Right lobe of liver (tissue), 6 donors: ENCODE data around the gene ACVRL1. TPM values are rescaled to one million over a fixed set of nuclear protein-coding genes. Genes with fewer than 3 reads are reported as not detected.

Experiments
- ATAC-seq, 4 donors: fragments of 200-7000 bp; cut with Tn5 transposase; one replicate each; pipeline ENCODE4 v1.9.1; 2020; ENCODE audit warnings: mild to moderate bottlenecking in 4 of 4, moderate library complexity in 4 of 4
- DNase-seq, 3 donors: peaks; one replicate each; pipeline ENCODE4 v3.0.0-alpha.2; 2020
- H3K27ac ChIP-seq, 3 donors: fragments of 200-600 bp; one replicate each; pipeline ENCODE4 v1.8.0; 2022
- H3K27me3 ChIP-seq, 2 donors: fragments of 200-600 bp; one replicate each; pipeline ENCODE4 v1.8.0; 2022
- H3K36me3 ChIP-seq, 4 donors: fragments of 200-600 bp; sonication (generic) in 1 of 4; one replicate each; pipeline versions ENCODE4 v1.5.1 to v1.8.0; 2017 to 2022; ENCODE audit warnings: control low read depth in 1 of 4
- H3K4me1 ChIP-seq, 4 donors: fragments of 200-600 bp; sonication (generic) in 1 of 4; one replicate each; pipeline versions ENCODE4 v1.5.1 to v1.8.0; 2017 to 2022; ENCODE audit warnings: control low read depth in 1 of 4
- H3K4me3 ChIP-seq, 3 donors: fragments of 200-600 bp; one replicate each; pipeline ENCODE4 v1.8.0; 2022
- H3K9me3 ChIP-seq, 4 donors: fragments of 200-600 bp; sonication (generic) in 1 of 4; one replicate each; pipeline versions ENCODE4 v1.5.1 to v1.8.0; 2017 to 2022; ENCODE audit warnings: control low read depth in 1 of 4
- POLR2A ChIP-seq: fragments of 450-650 bp; IDR thresholded peaks from one replicate; pipeline ENCODE4 v1.6.1; 2017; ENCODE audit warnings: antibody characterized with exemption, mild to moderate bottlenecking
- WGBS: methylation state at CpG from one replicate; pipeline ENCODE4 v1.1.6; 2018; ENCODE audit warnings: low coverage, low lambda C conversion rate; ENCODE audit not compliant: insufficient coverage; ENCODE audit errors: missing lambda C conversion rate; 5-methylcytosine and 5-hydroxymethylcytosine counted together
- intact Hi-C, 2 donors: fragments of 100-400 bp; cut with DNase I; formaldehyde crosslinking; loops; one replicate each; pipeline versions ENCODE4 v1.11.2 to v1.14.1; 2022
- total RNA-seq, 6 experiments: library from RNA; depleted of rRNA in 2 of 6; stranded (reverse); fragments of >200 nt in 2 of 6; fragmentation: NEBNext Ultra II Directional in 3 of 6; extraction: Animal tissue kit (Norgen Biotek cat#: 25700) in 3 of 6; gene quantifications; one replicate each; pipeline versions ENCODE4 v1.1.0 to v1.2.4, GENCODE V29; 2016 to 2023
- TF ChIP-seq, protein P1 (sequence below), 4 donors: fragments of 200-600 bp in 3 of 4; fragments of 450-650 bp in 1 of 4; IDR thresholded peaks; one replicate each; pipeline versions ENCODE4 v1.5.1 to v1.8.0; 2016 to 2022; ENCODE audit warnings: antibody characterized with exemption in 4 of 4, mild to moderate bottlenecking in 2 of 4
- donor health status: DM: no; HTN: yes; CAD: no.
- donor health status: DM: no; HTN: no; CAD: no.
- donor health status: DM: no; HTN: no; CAD: no.
- donor health status: DM: no; HTN: yes; CAD: no.
- donor health status: DM: no; HTN: yes; CAD: no.

Gene ACVRL1
- total RNA-seq, 6 experiments from 2014 or later, result 2.9 to 10.7 (median 6.2) TPM

- Histone ChIP-seq H3K36me3 (no peaks in the 10 kb centered on the region), H3K9me3 (peaks cover 0 to 7% (median 0%) of the 10 kb centered on the region in 4 donors), H3K4me3 (no peak overlapping the region), H3K4me1 (no peaks in the 10 kb centered on the region), H3K27me3 (no peaks in the 10 kb centered on the region), H3K27ac (no peak overlapping the region)
- intact Hi-C loops, result no loop called here
- no peak for TF ChIP-seq POLR2A
- TF ChIP-seq, protein P1, sequence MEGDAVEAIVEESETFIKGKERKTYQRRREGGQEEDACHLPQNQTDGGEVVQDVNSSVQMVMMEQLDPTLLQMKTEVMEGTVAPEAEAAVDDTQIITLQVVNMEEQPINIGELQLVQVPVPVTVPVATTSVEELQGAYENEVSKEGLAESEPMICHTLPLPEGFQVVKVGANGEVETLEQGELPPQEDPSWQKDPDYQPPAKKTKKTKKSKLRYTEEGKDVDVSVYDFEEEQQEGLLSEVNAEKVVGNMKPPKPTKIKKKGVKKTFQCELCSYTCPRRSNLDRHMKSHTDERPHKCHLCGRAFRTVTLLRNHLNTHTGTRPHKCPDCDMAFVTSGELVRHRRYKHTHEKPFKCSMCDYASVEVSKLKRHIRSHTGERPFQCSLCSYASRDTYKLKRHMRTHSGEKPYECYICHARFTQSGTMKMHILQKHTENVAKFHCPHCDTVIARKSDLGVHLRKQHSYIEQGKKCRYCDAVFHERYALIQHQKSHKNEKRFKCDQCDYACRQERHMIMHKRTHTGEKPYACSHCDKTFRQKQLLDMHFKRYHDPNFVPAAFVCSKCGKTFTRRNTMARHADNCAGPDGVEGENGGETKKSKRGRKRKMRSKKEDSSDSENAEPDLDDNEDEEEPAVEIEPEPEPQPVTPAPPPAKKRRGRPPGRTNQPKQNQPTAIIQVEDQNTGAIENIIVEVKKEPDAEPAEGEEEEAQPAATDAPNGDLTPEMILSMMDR (IDR thresholded peaks at IDR 0.05), result no peak
- ATAC-seq, result no peak
- WGBS, result 90% methylated on average over 8 of the region's 8 CpGs
- peak in 1 of 3 donors; percentile 21 for DNase-seq
These were observed 40.1 kb downstream of the ACVRL1 start for GRCh38 chr12:51947246-51947996.

DNA sequence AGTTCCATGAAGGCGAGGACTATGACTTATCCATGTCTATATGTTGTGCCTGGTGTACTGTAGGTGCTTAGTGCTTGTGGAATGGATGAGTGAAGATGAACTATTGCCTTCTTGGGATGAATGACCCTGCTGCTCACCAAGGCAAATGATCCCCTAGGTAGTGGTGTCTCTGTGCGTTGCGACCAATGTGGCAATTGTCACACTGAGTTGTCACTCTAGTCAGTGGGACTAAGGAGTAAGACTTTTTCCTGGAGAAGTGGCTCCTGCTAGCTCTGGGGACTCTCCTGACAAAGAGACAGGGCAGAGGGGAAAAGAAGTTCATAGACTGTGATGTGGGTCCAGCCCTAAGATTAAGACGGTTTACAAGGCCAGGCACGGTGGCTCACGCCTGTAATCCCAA lies 40.8 kb downstream of the ACVRL1 start:
- Histone ChIP-seq H3K4me3 (no peak overlapping the region), H3K27me3 (no peaks in the 10 kb centered on the region), H3K27ac (no peak overlapping the region), H3K36me3 (no peaks in the 10 kb centered on the region), H3K4me1 (no peaks in the 10 kb centered on the region), H3K9me3 (peaks cover 0 to 7% (median 0%) of the 10 kb centered on the region in 4 donors)
- DNase-seq (peak in 1 of 3 donors; percentile 28), ATAC-seq (no peak)
- TF ChIP-seq, protein P1 (IDR thresholded peaks at IDR 0.05), result no peak
- no peak for TF ChIP-seq POLR2A
- 96% methylated on average over 5 of the region's 6 CpGs for WGBS
- intact Hi-C loops, result no loop called here

DNA sequence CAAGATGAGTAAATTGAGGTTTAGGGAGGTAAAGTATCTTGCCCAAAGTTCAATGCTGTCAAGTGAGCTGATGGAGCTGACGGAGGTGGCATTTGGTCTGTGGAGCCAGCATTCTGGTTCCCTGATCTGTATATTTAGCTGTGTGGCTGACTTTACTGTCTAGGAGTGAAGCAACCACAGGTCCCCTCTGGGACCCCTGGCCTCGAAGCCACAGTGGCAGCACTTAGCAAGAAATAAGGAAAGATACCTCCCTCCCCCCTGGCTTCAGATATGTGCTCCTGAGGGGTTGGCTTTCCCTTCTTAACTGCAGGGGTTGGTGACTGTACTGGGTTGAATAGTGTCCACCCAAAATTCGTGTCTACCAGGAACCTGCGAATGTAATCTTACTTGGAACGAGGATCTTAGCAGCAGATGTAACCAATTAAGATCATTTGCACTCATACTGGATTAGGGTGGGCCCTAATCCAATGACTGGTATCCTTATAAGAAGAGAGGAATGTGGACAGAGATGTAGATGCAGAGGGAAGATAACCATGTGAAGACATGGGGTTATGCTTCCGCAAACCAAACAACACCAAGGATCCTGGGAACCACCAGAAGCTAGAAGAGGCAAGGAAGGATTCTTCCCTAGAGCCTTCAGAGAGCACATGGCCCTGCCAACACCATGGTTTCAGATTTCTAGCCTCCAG lies 42.2 kb downstream of the ACVRL1 start:
- intact Hi-C loops, result no loop called here
- 86% methylated on average over 5 of the region's 6 CpGs for WGBS
- Histone ChIP-seq H3K27ac (no peak overlapping the region), H3K4me1 (peaks cover 0 to 11% (median 4%) of the 10 kb centered on the region in 4 donors), H3K4me3 (no peak overlapping the region), H3K27me3 (no peaks in the 10 kb centered on the region), H3K9me3 (peaks cover 0 to 5% (median 0%) of the 10 kb centered on the region in 4 donors), H3K36me3 (no peaks in the 10 kb centered on the region)
- DNase-seq (peak in 1 of 3 donors; percentile 24), ATAC-seq (no peak)
- TF ChIP-seq POLR2A, result no peak
- TF ChIP-seq, protein P1 (IDR thresholded peaks at IDR 0.05), result no peak

GRCh38 chr12:51950682-51951198 lies 43.4 kb downstream of the ACVRL1 start:
- intact Hi-C loops, result no loop called here
- Histone ChIP-seq H3K27me3 (no peaks in the 10 kb centered on the region), H3K27ac (peak overlapping the region; percentile 29 to 63 (median 39)), H3K36me3 (no peaks in the 10 kb centered on the region), H3K4me3 (peak overlapping the region; percentile 47 to 56 (median 50)), H3K9me3 (no peaks in the 10 kb centered on the region), H3K4me1 (peaks cover 0 to 24% (median 8%) of the 10 kb centered on the region in 4 donors)
- WGBS, result 8% methylated on average over 5 of the region's 5 CpGs
- TF ChIP-seq POLR2A, result no peak
- TF ChIP-seq, protein P1 (IDR thresholded peaks at IDR 0.05), result no peak
- ATAC-seq, result no peak
- no peak for DNase-seq
